ENCODE results near the gene PANX1.

PANX1 gene

DNA sequence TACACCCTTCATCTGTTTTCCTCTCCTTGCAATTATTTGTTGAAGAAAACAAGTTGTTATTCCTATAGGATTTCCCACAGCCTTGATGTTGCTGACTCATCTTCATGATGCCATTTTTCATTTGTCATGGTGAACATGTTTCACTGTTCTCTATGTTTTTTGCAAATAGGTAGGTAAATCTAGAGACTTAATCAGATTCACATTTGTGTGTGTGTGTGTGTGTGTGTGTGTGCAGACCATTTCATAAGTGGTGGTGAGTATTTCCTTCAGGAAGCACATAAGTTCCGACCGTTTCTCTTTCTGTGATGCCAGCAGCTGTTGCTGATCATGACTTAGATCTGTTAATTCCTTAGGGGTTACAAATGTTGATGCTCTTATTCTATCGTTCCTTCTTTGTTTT is 95.4 kb downstream of the PANX1 start:
- DNase-seq (ENCODE audit: low read depth): peak; percentile 64
- H3K4me3 ChIP-seq (ENCODE audit: control insufficient read depth, low read depth, low read length): no peak overlapping the region
- TF ChIP-seq CTCF (conservative IDR thresholded peaks at IDR 0.05; ENCODE audit: control insufficient read depth, insufficient read depth, low read depth, low read length): no peak

All from fibroblast of mammary gland (primary cell).